WERI-Rb-1 (cell line): ENCODE results near the gene TMCC3.

ENCODE experiments used
- DNase-seq: peaks from one replicate; pipeline ENCODE4 v3.0.0-alpha.2; 2020
- H3K27ac ChIP-seq: fragments of 250-450 bp; sonication (Bioruptor Pico); 2 replicates; pipeline ENCODE4 v1.5.1; 2020; ENCODE audit warnings: mild to moderate bottlenecking, moderate library complexity
- H3K27me3 ChIP-seq: fragments of 250-450 bp; sonication (Bioruptor Pico); 2 replicates; pipeline ENCODE4 v1.5.1; 2021; ENCODE audit warnings: mild to moderate bottlenecking, low read depth, moderate library complexity; ENCODE audit not compliant: insufficient read depth, severe bottlenecking
- H3K36me3 ChIP-seq: fragments of 250-450 bp; sonication (Bioruptor Pico); 2 replicates; pipeline ENCODE4 v1.5.1; 2020; ENCODE audit warnings: mild to moderate bottlenecking, moderate library complexity
- H3K4me3 ChIP-seq: 2 replicates; pipeline ENCODE4 v1.5.1; 2011; ENCODE audit warnings: low read depth, mild to moderate bottlenecking, control low read depth, low read length
- H3K9me3 ChIP-seq: fragments of 250-450 bp; sonication (Bioruptor Pico); 2 replicates; pipeline ENCODE4 v1.5.1; 2021; ENCODE audit warnings: mild to moderate bottlenecking, moderate library complexity; ENCODE audit not compliant: severe bottlenecking
- CTCF ChIP-seq: IDR thresholded peaks from 2 replicates; pipeline ENCODE4 v1.5.1; 2011; ENCODE audit warnings: low read depth, mild to moderate bottlenecking, control low read depth, inconsistent platforms, low read length

Gene TMCC3

GRCh38 chr12:94676922-94677321, 26.6 kb upstream of the TMCC3 start:
- no peak overlapping the region for H3K27ac ChIP-seq
- no peaks in the 10 kb centered on the region for H3K36me3 ChIP-seq
- no peak overlapping the region for H3K4me3 ChIP-seq
- H3K9me3 ChIP-seq, result no peaks in the 10 kb centered on the region
- H3K27me3 ChIP-seq, result no peaks in the 10 kb centered on the region
- no peak for DNase-seq
- no peak for TF ChIP-seq CTCF

- no peak for DNase-seq
- Histone ChIP-seq H3K27me3 (no peaks in the 10 kb centered on the region), H3K9me3 (no peaks in the 10 kb centered on the region), H3K36me3 (no peaks in the 10 kb centered on the region), H3K4me3 (no peak overlapping the region), H3K27ac (no peak overlapping the region)
- no peak for TF ChIP-seq CTCF
Observed at GRCh38 chr12:94676031-94676641, 25.8 kb upstream of the TMCC3 start.

GRCh38 chr12:94674835-94675234, 24.5 kb upstream of the TMCC3 start:
- no peak for TF ChIP-seq CTCF
- DNase-seq, result no peak
- Histone ChIP-seq H3K9me3 (no peaks in the 10 kb centered on the region), H3K4me3 (no peak overlapping the region), H3K27me3 (no peaks in the 10 kb centered on the region), H3K36me3 (no peaks in the 10 kb centered on the region), H3K27ac (no peak overlapping the region)

DNA sequence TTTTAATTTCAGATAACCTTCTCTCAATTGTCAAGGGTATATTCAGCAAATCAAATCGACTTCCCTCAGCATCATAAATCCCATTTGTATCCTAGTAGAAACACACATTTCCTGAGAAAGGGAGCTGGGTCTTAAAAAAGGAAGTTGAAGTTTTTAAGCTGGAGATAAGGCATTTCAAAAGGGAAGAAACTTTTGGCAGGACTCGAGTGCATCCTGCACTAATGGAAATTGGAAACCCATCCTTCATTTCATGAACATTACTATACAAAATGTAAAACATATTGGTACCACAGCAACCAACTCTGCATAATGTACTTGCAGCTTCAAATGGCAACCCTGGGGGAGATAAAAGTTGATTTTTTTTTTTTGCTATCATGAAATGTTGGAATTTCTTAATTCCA, 23.7 kb upstream of the TMCC3 start:
- Histone ChIP-seq H3K4me3 (no peak overlapping the region), H3K27me3 (no peaks in the 10 kb centered on the region), H3K36me3 (no peaks in the 10 kb centered on the region), H3K27ac (no peak overlapping the region), H3K9me3 (no peaks in the 10 kb centered on the region)
- no peak for DNase-seq
- TF ChIP-seq CTCF, result no peak

GRCh38 chr12:94673496-94673895, 23.1 kb upstream of the TMCC3 start:
- Histone ChIP-seq H3K36me3 (no peaks in the 10 kb centered on the region), H3K27me3 (no peaks in the 10 kb centered on the region), H3K27ac (no peak overlapping the region), H3K4me3 (no peak overlapping the region), H3K9me3 (no peaks in the 10 kb centered on the region)
- DNase-seq, result no peak
- no peak for TF ChIP-seq CTCF

DNA sequence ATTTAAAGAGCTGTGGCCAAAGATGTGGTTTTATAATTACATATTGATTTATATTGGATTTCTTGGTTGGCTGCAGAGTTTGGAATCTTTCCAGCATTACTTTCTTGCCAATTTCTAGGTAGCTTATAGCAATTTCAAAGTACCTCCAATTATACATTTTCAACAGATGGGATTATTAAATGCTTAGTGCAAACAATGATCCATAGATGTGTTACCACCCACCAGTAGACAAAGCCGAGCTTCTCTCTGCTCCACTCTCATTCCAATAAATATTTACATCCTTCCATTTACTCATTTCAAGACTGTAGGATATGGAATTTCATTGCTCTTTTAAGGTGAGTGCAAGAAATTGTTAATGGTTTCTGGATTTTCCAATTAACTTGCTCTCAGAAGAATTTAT, 21.6 kb upstream of the TMCC3 start:
- Histone ChIP-seq H3K9me3 (no peaks in the 10 kb centered on the region), H3K4me3 (no peak overlapping the region), H3K27me3 (no peaks in the 10 kb centered on the region), H3K27ac (no peak overlapping the region), H3K36me3 (no peaks in the 10 kb centered on the region)
- no peak for TF ChIP-seq CTCF
- DNase-seq, result no peak
